T-helper 22 cell (primary cell): ENCODE results near the gene IRF2BPL.

ENCODE experiments used
- DNase-seq: peaks from one replicate; pipeline ENCODE4 v3.0.0-alpha.2; 2020; ENCODE audit warnings: low read depth

IRF2BPL gene

DNA sequence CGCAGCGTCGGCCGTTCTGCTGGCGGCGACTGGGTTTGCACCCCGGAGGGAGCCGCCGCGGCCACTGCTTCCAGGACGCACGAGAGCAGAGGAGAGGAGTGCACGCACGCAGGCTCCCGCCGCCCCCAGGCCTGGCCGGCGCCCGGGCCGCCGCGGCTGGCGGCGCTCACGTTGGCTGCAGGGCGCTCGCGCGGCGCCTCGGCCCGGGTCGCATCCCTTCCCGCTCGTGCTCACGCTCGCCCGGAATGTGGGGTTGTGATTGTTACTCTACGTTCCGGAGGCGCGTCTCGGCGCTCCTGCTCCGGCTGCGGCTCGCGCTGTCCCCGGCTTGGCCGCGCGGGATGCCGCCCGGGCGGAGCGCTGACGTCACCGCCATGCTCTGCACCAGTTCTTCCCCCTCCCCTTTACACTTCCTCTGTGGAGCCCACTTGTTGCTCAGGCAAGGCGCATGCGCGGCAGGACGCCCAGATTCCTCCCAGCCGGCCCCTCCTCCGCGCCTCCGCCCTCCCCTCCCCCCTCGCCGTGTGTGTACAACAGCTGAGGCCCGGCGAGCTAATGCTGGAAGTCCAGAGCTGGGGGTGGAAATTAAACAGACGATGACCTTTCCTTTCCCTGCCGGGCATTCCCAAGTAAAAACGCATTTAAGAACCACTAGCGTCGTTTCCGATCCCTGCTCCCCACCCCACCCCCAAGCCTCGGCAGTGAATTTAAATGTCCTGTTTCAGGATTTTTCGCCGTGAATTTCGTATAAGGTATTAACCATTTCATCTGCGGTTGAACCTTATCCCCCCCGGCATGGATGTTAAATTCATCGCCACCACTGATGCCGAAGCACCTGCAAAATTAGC, at the start of gene IRF2BPL:
Gene IRF2BPL (minus strand): TSS at position 325 of the 848 bp plus-strand sequence. CDS start 916 bp downstream, outside the sequence.
- peak; percentile 91 for DNase-seq

DNA sequence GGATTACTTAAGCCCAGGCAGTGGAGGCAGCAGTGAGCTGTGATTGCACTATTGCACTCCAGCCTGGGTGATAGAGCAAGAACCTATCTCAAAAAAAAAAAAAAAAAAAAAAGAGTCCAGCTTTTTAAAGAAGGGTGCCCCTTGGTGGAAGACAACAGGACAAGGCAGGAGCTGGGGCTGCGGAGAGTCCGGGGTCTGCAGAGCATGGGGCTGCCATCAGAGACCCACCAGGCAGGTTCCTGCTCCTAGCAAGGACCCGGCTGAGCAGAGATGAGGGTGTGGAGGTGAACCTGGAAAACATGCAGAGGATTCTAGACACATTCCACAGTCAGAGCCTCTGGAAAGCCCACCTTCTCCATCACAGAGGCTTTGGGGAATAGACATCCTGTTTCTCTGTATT, 48.5 kb upstream of the IRF2BPL start:
- no peak for DNase-seq

DNA sequence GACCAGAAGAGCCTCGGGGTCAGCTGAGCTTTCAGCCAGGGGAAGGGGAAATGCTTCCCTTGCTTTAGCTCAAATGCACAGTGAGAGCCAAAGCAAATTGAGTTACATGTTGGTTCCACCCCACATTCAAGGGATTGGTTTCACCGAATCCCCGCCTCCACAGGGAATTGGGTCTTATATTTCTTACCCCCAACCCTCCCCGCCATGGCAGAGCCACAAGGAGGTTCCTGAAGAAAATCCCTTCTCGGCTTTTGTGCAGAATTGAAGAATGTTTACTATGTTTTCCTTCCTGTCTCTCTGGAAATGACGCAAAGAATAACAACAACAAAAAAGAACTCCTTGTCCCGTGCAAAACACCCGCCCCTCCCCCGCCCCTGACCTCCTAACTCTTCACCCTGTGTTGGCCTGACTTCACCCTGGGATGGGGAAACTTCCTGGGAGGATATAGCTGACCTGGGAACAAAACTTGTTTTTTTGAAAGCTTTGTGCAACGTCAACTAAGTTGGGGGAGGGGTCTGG, 47.7 kb upstream of the IRF2BPL start:
- no peak for DNase-seq

GRCh38 chr14:77074969-77075368, 46.5 kb upstream of the IRF2BPL start:
- no peak for DNase-seq

- DNase-seq = no peak
Measured at GRCh38 chr14:77071938-77072388, 43.5 kb upstream of the IRF2BPL start.

DNA sequence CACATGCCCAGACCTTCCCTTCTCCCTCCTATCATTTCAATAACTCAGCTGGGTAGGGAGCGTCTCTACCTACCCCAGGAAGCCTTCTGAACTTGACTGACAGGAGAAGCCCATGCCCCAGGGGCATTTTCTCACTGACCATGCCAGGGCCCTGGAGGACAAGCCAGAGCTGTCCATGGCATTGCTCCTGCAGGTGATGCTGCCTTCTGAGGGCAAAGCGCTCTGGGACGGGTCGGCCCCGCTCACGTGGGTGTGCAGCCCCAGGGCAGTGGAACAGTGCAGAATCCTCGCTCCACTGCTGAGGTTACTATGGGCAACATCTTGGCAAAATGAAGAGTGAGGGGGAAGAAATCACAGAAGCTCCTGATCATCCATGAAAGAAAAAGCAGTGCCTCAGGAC, 41.0 kb upstream of the IRF2BPL start:
- DNase-seq = no peak

DNA sequence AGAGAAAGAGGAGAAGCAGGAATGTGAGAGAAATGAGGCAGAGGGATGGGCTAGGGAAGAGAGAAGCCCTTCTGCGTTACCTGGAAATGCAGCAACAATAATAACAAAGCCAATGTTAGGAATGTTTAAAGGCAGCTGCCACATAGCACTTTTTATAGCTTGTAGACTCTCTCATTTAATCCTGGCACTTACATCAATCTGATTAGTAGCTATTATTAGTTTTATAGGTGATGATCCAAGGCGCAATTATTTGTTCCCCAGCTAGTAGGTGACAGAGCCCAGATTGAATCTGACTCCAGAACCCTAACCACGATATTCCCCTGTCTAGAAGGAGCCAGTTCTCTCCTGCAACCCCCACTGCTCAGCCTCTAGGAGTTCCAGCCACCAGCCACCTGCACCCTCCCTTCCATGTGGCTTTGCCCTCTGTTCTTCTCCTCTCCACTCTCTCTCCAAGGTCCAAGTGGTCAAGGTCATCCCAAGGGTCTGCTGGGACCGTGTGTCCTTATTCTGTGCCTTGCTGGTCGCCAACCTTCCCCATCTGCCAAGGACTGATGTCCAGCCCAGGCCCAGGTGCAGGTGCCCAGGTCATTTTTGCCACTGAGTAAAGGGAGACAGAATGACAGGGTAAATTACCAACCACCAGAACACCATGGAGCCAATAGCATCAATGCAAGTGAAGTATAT, 40.2 kb upstream of the IRF2BPL start:
- no peak for DNase-seq

DNA sequence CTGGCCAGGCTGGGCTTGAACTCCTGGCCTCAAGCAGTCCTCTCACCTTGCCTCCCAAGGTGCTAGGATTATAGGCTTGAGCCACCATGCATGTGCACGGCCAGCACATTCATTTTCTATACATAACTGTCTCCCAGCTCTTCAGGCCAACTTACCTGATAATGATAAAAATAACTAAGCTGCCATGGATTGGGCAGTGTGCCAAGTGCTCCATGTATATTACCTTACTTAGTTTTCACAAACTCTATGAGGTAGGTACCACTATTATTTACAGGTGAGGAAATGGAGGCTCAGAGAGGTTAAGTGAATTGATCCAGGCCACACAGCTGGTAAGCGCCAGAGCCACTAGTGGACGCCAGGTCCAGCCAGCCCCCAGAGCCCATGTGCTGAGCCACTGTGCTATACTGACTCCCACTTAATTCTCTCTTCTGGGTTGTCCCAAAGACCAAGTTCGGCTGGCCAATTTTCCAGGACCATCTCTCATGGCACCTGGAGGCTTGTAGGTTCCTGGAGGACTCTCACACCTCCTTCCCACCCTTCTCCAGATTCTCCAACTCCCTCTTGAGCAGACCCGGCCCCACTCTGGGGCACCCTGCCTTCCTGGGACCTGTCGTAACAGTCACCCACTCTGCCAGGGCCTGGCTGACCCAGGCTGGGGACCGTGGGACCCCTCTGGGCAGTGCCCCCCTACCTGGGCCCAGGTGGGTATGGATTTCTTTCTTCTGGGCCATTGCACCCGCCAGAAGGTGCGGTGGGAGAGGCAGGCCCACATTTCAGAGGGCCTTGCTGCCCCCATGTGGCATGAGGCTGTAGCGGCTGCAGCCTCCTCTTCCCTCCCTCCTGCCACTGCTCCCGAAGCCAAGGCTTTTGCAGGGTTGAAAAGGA, 39.4 kb upstream of the IRF2BPL start:
- DNase-seq = peak; percentile 14

DNA sequence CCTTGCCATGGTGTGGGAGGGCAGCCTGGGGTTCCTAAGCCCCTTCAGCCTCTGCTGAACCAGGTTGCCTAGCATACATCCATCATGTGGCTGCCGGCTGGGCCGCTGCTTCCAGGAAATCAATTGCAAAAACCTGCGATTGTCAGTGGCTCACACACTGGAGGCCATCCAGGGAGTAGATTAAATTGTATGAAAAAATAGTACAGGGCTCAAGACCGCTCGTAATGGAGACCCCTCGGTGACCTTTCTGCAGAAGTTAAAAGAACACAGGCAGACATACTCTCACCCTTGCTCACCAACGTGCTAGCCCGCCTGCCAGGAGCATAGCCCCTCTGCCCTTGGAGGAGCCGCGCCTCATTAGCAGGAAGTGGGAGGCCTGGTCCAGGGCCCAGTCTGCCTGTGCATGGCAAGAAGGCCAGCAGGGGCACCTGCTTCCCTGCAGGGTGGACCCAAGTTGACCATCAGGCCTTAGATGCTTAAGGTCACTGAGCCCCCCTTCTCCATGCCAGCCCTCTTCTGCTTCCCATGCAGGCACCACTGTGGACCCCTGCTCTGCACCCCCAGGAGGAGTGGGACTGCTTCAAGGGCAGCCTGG, 38.2 kb upstream of the IRF2BPL start:
- DNase-seq = no peak

DNA sequence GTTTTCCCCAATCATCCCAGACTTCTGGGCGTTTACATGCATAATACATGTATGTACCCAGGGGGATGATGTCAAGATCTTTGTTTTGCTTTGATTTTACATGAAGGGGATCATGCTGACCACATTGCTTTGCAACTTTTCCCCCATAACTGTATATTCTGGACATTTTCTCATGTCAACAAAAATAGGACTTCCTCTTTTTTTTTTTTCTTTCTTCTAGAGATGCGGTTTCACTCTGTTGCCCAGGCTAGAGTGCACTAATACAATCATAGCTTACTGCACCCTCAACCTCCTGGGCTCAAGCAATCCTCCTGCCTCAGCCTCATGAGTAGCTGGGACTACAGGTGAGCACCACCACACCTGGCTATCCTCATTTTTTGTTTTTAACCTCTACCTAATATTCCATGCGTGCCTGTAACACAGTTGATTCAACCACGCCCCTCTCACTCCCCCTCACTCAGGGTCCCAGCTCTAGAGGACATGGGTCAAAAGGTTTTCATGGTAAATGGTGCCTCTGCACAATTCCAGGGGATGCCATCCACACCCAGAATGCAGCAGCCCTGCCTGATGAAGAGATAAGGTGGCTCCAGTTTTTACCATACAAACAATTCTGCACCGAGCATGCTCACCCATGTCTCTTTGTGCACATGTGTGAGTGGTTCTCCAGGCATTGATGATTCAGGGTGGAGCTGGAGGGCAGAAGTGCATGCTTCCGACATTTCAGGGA, 37.5 kb upstream of the IRF2BPL start:
- DNase-seq = no peak

- DNase-seq = no peak
Measured at GRCh38 chr14:77064521-77065178, 36.1 kb upstream of the IRF2BPL start.

DNA sequence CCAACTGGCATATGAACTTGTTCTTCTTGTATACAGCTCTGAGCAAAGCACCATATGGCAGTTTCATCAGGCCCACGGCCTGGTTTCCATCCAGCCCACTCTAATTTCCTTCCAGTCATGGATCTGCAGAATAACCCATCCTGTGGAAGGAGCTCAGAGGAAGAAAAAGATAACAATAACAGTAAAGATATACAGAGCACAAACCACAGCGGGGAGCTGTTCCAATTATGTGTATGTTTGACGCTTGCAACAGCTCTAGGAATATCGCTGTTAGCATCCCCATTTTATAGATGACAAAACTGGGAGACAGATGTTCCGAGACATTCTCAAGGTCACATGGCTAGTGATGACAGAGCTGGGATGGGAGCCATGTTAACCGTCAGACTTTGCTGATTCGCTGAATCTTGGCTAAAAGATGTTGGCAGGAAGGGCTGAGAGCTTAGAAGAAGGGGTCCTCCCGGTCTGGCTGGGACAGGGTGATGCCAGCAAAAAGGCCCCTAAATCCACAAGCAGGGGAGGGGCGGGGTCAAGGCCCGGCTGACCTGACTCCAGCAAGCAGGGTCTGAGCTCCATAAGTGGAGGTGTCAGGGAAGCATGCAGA, 35.2 kb upstream of the IRF2BPL start:
- no peak for DNase-seq

GRCh38 chr14:77062261-77062660, 33.8 kb upstream of the IRF2BPL start:
- no peak for DNase-seq

DNA sequence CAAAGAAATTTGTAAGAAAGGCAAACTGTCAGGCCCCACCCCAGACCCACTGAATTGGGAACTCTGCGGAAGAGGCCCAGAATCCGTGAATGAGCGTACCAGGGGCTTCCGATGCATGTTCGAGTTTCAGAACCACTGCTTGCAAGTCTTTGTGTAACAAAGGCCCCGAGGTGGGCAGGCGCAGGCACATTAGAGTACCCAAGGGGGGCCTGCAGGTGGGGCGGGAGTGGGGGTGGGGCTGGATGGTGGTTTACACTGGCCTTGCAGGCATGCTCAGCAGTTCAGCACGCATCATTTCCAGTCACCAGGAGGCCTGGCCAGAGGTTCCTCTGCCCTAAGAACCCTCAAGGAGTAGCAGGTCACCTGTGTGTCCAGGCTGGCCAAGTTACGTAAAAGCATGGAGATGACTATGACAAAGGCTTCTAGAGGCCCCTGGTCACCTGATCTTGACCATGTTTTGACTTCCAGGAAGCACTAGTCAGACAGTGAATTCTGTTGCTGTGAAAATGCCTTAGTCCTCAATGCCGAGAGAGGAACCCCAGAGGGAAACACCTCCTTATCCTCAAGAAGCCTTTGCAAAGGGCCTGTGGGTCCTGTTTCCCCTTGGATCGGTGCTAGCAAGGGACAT, 33.2 kb upstream of the IRF2BPL start:
- no peak for DNase-seq

DNA sequence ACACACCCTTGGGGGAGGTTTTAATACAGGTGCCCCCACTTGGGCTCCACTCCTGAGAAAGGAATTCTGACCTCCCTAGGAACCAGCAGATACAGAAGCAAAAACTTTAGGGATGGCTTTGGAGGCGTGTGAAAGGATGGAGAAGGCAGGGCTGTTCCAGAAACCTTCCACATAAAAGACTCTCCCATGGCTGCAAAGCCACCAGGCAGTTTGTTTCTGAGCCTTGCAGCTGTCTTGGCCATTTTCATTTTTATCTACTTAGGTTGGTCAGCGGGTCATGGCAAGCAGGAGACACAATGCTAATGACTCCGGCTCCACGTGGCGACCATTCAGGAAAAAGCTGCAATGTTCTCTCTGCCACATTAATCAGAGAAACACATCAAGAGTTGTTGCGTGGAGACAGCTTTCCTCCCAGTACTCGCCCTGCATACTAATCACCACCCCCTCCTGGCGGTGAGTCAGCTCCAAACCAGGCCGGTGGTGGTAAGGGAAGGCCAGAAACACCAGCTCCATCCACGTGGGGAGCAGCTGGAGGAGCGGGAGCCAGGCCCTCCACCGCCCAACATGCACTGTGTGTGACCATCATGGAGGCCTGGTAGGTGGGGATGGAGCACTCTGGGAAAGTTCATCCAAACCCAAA, 30.9 kb upstream of the IRF2BPL start:
- DNase-seq = peak; percentile 30

- no peak for DNase-seq
Measured at GRCh38 chr14:77058785-77059184, 30.3 kb upstream of the IRF2BPL start.

DNA sequence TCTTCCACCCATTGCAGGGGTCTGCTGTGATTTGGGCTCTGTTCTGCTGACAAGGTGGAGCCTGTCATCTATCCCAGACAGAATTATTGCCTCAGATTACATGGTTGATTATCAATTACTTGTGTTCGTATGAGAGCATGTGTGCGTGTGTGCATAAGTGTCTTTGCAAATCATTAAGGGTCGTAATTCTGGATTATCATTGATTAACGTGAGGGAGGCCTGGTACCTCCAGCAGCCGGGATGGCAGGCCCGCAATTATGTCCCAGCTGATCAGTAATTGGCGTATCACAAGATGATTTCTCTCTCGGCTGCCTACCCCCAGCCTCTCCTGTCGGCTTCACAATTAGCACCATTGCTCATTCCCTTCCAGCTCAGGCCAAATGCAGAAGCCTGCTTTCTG, 29.6 kb upstream of the IRF2BPL start:
- DNase-seq = no peak

- DNase-seq = no peak
Measured at GRCh38 chr14:77055981-77056380, 27.5 kb upstream of the IRF2BPL start.

DNA sequence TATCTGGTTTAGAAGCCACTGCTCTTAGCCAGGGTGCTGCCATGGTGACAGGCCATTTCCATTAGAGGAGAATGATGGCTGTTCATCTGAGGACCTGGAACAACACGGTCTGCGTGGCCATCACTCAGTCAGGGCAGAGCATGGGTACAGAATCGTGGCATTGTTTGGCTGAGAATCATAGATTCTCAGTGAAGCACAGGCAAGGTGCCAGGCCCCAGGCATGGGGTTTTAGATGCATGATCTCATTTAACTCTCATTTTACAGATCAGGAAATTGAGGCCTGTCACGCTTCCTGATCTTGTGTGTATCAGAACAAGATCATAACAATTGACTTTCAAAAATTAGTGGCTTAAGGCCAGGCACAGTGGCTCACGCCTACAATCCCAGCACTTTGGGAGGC, 26.8 kb upstream of the IRF2BPL start:
- DNase-seq = peak; percentile 32
